Measurements from ENCODE around the gene GLRX3.
"Not testable (repeated sequence)": the region's sequence is repeated elsewhere in the genome, so short reads cannot be mapped to it uniquely, and the experiment has no call there.

The GLRX3 gene

GRCh38 chr10:130110246-130111112 lies 25.7 kb upstream of the GLRX3 start, which contains the start of gene C10orf143:
C10orf143 (minus strand) TSS chr10:130110830; CDS start chr10:130110772, 58 bp downstream.
- 0 out of 2 replicates have a peak, but pooled peaks have one; percentile 7 for TF ChIP-seq CTCF (IDR thresholded peaks at IDR 0.05; ENCODE audit: control insufficient read depth, extremely low read depth, insufficient read depth)
- peak; percentile 93 for DNase-seq (ENCODE audit: low read depth)
- peak within 1 kb of the TSS; percentile 91 for H3K4me3 ChIP-seq (ENCODE audit: low read depth, low read length)

DNA sequence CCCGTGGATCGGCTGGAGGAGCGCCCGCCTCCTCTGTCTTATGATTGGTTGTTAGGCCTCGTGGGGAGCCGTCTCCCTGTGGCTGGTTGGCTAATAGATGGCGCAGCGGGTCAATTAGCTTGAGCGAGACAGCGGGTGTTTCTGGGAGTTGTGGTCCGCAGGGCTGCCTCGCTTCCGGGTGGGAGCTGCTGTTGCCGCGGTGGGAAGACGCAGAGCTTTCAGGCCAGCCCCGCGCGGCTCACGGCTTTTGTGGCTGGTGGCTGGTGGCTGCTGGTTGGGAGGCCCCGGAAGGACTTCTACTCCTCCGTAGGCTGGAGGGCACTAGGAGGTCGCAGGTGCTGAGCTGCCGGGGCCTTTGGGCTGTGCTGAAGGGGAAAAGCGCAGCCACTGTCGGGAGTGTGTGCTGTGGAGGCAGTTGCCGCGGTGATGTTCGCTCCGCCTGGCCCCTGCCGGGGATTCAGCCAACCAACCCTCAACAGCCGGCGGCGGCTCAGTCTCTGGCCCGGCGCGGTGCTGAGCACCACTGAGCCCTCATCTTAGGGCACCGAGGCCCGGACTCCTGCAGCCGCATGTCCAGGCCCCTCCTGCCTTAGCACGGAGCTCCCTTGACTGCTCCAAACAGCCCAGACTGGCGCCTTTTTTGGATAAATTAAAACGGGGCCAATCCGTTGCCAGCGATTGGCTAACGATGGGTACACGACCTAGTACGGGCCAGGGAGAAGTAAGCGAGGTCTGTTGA lies 24.9 kb upstream of the GLRX3 start:
- peak; percentile 92 for DNase-seq (ENCODE audit: low read depth)
- TF ChIP-seq CTCF (IDR thresholded peaks at IDR 0.05; ENCODE audit: control insufficient read depth, extremely low read depth, insufficient read depth) = no peak
- peak overlapping the region; percentile 91 for H3K4me3 ChIP-seq (ENCODE audit: low read depth, low read length)

DNA sequence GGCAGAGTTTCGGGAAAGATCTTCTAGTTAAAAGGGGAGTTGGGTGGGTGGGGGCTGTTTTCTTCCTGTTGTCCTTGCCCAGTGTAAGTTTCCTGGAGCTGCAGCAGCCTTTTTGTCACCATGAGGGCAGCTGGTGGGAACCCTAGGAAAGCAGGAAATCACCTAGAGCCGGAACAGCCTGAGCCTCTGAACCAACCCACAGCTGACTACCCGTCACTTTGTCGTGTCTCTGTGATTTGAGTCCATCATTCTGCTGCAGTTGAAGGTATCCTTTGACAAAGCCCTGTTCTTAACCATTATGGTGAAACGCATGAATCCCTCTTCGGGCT lies 24.4 kb upstream of the GLRX3 start:
- H3K4me3 ChIP-seq (ENCODE audit: low read depth, low read length) = peak overlapping the region; percentile 91
- no peak for TF ChIP-seq CTCF (IDR thresholded peaks at IDR 0.05; ENCODE audit: control insufficient read depth, extremely low read depth, insufficient read depth)
- no peak for DNase-seq (ENCODE audit: low read depth)

- no peak overlapping the region for H3K4me3 ChIP-seq (ENCODE audit: low read depth, low read length)
- TF ChIP-seq CTCF (IDR thresholded peaks at IDR 0.05; ENCODE audit: control insufficient read depth, extremely low read depth, insufficient read depth) = no peak
- no peak for DNase-seq (ENCODE audit: low read depth)
These were observed 23.4 kb upstream of the GLRX3 start for GRCh38 chr10:130112821-130113220.

GRCh38 chr10:130116942-130117341 lies 19.2 kb upstream of the GLRX3 start:
- not testable (repeated sequence) for DNase-seq (ENCODE audit: low read depth)

DNA sequence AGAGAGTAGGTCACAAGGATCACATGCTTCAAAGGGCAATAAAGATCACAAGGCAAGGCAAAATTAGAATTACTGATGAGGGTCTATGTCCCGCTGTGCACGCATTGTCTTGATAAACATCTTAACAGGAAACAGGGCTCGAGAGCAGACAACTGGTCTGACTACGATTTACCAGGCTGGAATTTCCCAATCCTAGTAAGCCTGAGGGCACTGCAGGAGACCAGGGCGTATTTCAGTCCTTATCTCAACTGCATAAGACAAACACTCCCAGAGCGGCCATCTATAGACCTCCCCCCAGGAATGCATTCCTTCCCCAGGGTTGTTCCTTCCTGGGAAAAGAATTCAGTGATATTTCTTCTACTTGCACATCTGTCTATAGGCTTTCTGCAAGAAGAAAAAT lies 18.7 kb upstream of the GLRX3 start:
- not testable (repeated sequence) for H3K4me3 ChIP-seq (ENCODE audit: low read depth, low read length); DNase-seq (ENCODE audit: low read depth)

More at GRCh38 chr10:130116942-130117341, 19.2 kb upstream of the GLRX3 start:
- not testable (repeated sequence) for H3K4me3 ChIP-seq (ENCODE audit: low read depth, low read length)

DNA sequence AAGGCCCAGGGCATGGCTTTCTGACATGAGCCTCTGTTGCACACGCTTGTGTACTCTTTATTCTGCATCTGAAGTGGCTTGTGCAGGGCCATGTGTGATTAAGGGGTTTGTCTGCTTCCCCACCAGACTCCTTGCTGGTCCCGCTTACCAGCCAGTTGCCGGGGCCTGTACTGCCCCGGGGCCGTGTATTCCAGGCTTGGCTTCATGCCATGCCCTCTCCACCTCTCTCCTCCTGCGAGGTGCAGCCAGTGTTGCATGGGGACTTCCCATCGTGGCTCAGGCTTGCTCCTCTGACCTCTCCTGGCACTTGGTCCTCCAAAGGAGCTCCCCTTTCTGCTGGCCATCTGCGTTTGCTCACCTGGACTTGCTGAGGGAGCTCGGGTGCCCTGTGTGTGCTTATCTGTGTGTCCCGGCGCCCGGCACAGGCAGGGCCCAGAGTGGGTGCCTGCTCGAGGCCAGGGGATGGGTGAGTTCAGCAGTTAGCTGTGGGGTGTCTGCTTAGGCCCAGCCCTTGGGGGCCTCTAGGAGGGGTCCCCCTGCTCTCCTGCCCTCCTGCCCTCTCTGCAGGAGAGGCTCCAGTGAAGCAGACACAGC lies 14.6 kb upstream of the GLRX3 start:
- TF ChIP-seq CTCF (IDR thresholded peaks at IDR 0.05; ENCODE audit: control insufficient read depth, extremely low read depth, insufficient read depth) = no peak
- H3K4me3 ChIP-seq (ENCODE audit: low read depth, low read length) = no peak overlapping the region
- no peak for DNase-seq (ENCODE audit: low read depth)
